Middle frontal gyrus (tissue), 1 donor: ENCODE measurements around the gene NMNAT2.
A peak's percentile ranks its signal among the peaks of the same experiment; 100 is the strongest.

Experiments used
- DNase-seq: peaks from one replicate; pipeline ENCODE4 v3.0.0-alpha.2; 2015; ENCODE audit warnings: low spot score; ENCODE audit errors: extremely low spot score

Gene NMNAT2

DNA sequence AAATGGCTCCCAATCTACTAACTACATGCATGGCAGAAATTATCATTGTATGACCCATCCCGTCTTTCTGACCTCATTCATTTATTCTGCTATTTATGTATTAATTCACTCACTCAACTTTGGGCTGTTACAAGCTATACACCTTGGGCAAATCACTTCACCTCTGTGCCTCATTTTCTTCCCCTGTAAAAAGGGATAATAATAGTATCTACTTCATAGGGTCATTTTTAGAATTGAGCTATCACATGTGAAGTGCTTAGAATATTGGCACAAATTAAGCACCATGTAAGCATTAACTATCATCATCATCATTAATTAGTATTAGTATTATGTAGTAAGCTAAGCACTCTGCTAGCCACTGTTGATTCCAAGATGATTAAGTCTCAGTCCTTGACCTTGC lies 52.1 kb downstream of the NMNAT2 start:
- DNase-seq, result no peak

DNA sequence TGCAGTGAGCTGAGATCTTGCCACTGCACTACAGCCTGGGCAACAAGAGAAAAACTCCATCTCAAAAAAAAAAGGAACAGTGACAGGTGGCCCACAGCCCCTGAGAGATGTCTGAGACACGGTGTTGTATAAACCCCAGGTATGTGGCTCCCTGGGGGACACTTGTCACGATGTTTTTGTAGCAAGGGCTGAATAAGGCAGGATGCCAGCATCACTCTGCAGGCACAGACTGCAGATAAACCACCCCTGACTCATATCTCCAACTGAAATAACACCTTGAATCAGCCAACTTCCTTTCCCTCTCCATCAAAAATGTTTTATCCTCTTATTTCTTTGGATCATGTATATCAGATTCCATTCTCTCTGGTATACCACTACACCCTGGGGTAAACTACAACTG lies 52.5 kb downstream of the NMNAT2 start:
- DNase-seq, result no peak

DNA sequence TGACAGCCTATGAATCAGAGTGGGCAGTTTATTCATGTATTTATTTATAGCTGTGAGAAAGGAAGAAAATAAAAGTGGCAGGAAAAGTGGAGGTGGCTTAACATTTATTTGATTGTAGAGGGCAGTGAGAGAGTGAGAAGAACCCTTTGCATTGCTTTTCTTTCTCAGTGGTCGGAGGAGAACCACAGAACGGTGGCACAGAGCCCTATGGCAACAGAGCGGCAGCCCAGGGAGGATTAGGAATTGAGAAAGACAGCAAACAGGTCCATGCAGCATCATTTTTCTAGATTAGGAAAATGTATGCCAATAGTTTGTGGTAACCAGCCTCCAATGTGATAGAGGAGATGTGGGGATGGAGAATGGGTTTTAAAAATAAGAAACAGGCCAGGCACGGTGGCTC lies 53.1 kb downstream of the NMNAT2 start:
- peak; percentile 34 for DNase-seq

DNA sequence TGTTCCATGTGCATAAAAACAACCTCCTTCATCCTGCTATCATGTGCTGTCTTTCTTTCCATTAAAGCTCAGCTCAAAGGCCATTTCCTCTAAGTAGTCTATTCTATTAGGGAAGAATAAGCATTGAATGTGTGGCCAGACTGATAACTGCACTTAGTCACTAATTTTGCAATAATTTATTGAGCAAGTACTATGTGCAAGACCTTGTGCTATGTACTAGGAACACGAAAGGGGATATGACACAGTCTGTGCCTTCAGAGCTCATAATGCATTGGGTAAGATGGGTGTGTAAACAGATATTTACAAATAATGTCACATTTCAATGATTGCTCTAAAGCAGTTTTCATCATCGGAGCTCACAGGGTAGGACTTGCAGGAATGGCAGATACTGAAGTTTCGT lies 54.2 kb downstream of the NMNAT2 start:
- DNase-seq, result no peak

DNA sequence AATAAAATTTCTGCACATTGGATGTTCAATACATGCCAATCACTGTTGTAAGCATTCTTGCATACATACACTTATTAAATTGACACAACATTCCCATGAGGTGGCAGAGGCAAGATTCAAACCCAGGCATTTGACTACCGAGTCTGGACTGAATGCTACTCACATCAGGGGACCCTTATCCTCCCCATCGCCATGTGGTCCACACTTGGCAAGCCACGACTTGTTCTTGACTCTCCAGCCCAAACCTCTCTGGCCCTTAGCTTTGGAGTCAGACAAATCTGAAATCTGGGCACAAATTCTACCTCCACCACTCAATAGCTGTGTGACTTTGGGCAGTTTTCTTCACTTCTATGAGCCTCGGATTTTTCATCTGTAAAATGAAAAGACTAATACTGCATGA lies 57.1 kb downstream of the NMNAT2 start:
- no peak for DNase-seq

DNA sequence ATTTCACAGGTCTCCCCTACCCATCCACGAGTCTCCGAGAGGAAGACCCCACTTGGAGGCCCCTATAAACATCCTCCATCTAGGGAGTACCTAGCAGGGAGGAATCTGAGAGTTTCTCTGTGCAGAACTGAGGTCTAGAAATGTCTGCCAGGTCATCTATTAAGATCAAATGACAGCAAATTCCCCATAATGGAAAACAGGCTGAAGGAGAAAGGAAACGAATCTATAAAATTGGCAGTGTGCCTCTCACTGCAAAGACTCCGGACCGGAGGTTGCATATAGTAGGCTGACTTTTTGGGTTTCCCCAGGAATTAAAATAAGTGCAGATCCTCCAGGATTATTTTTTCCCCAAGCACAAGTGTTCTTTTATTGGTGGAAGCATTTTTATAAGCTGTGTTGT lies 57.7 kb downstream of the NMNAT2 start:
- DNase-seq, result no peak

DNA sequence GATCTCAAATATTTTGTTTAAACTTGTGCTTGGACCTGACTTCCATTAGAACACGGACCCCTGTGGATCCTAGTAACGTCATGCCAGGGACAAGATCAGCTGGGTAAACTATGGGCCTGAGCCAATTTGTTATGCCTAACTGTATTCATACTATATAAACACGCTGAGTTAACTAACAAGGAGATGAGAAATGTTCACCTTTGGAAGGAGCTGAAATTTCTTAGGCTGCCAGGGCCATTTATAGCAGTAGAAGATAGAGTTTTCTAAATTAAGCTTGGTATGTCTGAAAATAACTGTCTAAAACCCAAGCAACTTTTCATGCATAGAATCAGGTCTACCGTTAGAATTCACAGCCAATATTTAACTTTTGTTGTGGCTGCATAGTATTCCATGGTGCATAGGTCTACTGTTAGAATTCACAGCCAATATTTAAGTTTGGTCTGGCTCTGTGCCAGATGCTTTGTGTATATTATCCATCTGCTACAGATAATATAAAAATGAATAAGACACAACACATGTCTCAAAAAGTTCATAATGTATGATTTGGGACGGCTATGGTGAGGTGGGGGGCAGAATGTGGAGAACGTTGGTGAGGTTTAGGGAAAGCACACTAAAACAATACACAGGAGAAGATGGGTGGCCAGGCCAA lies 61.5 kb downstream of the NMNAT2 start:
- no peak for DNase-seq

GRCh38 chr1:183355797-183356196 lies 62.4 kb downstream of the NMNAT2 start:
- no peak for DNase-seq

- no peak for DNase-seq
Measured at GRCh38 chr1:183355181-183355580, 63.0 kb downstream of the NMNAT2 start.

GRCh38 chr1:183353597-183353996 lies 64.6 kb downstream of the NMNAT2 start:
- no peak for DNase-seq

- peak; percentile 66 for DNase-seq
Measured at GRCh38 chr1:183349201-183349711, 68.9 kb downstream of the NMNAT2 start.

GRCh38 chr1:183346276-183346732 lies 71.9 kb downstream of the NMNAT2 start:
- no peak for DNase-seq

GRCh38 chr1:183339556-183340167 lies 78.5 kb downstream of the NMNAT2 start:
- DNase-seq, result no peak

- DNase-seq, result no peak
Measured at GRCh38 chr1:183331091-183331742, 87.0 kb downstream of the NMNAT2 start.

DNA sequence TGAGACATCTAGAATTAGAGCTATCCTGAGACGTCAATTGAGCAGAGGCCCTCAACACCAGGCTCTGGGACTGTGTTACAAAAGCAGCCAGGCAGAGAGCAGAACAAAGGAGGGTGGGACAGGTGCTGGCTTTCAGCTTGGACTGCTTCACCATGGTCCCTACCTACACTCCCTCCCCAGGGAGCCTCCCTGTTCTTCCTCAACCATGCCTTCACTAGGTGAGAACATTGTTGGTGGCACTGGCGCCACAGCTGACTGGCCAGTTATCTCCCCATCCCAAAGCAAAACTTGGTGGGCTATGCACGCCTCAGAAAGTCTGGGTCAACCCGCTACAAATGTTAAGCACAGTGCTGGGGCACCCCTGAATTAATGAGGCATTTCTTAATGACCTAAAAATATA lies 87.8 kb downstream of the NMNAT2 start:
- no peak for DNase-seq

- no peak for DNase-seq
Measured at GRCh38 chr1:183328371-183328770, 89.8 kb downstream of the NMNAT2 start.

DNA sequence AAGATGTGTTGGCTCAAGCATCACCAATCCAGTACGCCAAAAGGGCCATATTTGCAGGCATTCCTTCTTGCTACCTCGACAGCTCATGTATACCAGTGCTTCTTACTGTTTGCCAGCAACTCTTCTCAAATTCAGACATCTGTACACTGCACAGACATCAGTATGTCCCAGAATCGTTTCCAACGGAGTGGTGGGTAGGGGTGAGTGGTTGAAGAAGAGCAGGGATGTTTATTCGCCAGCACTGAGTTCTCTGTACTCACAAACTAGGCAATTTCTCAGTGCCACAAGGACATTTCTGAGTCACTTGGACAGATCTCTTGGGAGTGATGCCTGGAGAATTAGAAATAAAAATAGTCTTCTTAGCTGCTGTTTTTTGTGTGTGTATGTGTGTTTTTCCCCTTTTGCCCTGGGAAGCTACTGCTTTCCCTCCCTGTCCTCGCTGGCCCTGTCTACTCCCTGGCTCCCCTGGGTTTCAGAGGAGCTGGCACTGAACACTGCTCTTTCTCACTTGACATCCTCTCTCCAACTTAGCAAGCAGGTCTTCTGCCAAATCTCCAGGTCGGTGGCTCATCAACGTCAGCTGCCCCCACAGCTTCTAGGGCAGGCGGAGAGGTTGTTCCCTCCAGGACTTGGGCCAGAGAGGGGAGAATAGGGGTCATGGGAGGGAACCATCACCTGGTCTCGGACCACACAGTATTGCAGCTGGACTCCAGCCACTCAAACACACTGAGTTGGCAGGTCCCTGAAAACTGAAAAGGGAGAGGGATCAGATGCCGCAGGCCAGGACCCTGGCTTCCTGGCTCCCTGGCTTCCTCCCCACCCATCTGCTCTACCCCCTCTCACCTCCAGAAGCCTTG lies 90.5 kb downstream of the NMNAT2 start:
- no peak for DNase-seq

DNA sequence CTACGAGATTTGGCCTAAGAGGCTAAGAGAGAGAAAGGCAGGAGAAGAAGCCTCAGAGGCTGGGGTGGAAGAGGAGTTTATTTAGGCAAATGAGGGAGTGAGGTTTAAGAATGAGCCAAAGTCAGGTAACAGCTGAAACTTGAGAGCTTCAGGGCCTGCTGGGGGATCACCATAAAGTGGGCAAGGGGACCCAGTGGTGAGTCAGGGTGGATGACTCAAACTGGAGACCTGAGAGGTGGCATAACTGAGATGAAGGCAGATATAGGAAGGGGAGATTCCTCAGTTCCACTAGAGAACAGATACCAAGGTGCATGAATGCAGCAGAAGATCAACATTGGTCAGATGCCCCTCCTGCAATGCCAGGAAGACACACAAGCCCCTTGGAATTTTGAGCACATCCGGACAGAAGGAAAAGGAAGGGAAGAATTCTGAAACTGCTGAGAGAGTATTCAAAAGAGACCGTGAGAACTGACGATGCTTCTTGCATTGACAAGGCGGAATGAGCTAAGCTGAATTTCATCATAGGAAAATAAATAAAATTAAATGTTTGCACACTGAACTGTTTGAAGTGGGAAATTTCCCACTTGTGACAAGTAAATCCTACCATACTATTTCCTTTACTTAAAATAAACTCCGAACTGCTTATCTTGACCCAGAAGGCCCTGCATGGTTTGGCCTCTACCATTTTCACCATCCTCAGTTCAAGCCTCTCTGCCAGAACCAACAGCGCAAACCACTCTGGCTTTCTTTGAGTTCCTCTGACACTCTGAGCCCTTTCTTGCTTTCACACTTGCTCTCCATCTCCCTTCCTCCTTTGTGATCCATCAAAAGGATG lies 94.1 kb downstream of the NMNAT2 start:
- DNase-seq, result no peak

- no peak for DNase-seq
Measured at GRCh38 chr1:183319606-183320005, 98.6 kb downstream of the NMNAT2 start.

DNA sequence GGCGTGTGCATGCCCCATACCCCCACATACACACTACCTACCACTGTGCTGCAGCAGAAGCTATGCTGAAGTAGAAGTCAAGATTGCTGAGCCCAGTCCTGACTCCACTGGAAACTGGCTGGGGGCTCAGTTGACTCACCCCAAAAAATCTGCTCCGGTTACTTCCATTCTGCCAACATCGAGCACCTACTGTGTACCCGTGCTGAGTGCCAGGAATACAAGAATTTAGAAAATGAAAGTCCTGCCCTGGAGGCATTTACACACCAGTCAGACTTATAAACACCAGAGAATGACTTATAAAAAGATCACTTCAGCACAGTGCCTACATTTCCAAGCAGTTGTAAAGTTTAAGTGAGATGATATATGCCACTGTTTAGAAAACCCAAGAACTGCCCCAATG lies 99.1 kb downstream of the NMNAT2 start:
- no peak for DNase-seq

DNA sequence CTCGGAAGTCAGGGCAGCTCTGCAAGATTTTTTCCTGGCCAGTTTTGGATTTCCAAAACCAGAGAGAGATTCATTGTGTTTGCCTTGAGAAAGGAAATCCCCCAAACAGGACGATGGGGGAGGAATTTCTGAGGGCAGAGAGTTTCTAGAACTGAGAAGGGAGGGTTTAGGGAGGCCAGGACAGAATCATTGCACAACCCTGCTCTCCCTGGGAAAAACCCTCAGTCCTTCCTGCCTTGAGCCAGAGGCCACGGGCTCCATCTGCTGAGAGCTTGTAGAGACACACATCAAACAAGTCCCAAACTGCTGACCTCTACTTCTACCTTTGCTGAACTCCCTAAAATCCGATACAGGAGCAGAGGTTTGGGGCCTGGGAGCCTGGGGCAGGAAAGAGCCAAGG lies 99.7 kb downstream of the NMNAT2 start:
- no peak for DNase-seq
